Measurements from ENCODE around the gene PPA1.
"Not testable (repeated sequence)": the region's sequence is repeated elsewhere in the genome, so short reads cannot be mapped to it uniquely, and the experiment has no call there.

GRCh38 chr10:70237958-70238536 lies 4.8 kb upstream of the PPA1 start:
- not testable (repeated sequence) for TF ChIP-seq EZH2 (IDR thresholded peaks at IDR 0.05); POLR2AphosphoS5 (IDR thresholded peaks at IDR 0.05; ENCODE audit: borderline replicate concordance, low read depth, low read length); FOXP2 (optimal IDR thresholded peaks at IDR 0.05; ENCODE audit: control extremely low read depth, extremely low read length, insufficient read depth)
